HEK293 (cell line): ENCODE measurements around the gene GRM2.
A peak's percentile ranks its signal among the peaks of the same experiment; 100 is the strongest.

Experiments
- CTCF ChIA-PET: fragments of 350-600 bp; formaldehyde crosslinking; extraction: SDS; loops from one replicate; lab custom pipeline; 2021; ENCODE audit warnings: antibody characterized with exemption; lab: Yijun Ruan, JAX
- POLR2A ChIA-PET: fragments of 300-600 bp; formaldehyde crosslinking; extraction: SDS; loops from one replicate; lab custom pipeline; 2020; ENCODE audit warnings: antibody characterized with exemption, inconsistent platforms; lab: Yijun Ruan, JAX
- H3K27ac ChIP-seq: fragments of 200-500 bp; sonication (Bioruptor generic); 2 replicates; pipeline ENCODE4 v1.5.1; 2014; ENCODE audit warnings: low read depth, low read length, control low read depth, inconsistent platforms; ENCODE audit errors: extremely low read depth
- H3K36me3 ChIP-seq, 2 experiments: fragments of 200-500 bp in 1 of 2; sonication (Bioruptor generic) in 1 of 2; 1 replicate in 1 of 2; 2 replicates in 1 of 2; pipeline ENCODE4 v1.5.1; 2014 to 2017; ENCODE audit warnings: inconsistent platforms in 2 of 2, low read length in 2 of 2; ENCODE audit not compliant: control insufficient read depth in 2 of 2, insufficient read depth in 1 of 2
- H3K4me1 ChIP-seq: fragments of 200-500 bp; sonication (Bioruptor generic); 2 replicates; pipeline ENCODE4 v1.5.1; 2014; ENCODE audit warnings: mild to moderate bottlenecking, low read length, inconsistent platforms; ENCODE audit not compliant: control insufficient read depth, insufficient read depth
- H3K4me3 ChIP-seq: 2 replicates; pipeline ENCODE4 v1.5.1; 2011; ENCODE audit warnings: low read depth, mild to moderate bottlenecking, control low read depth, low read length, moderate library complexity
- H3K9me3 ChIP-seq: fragments of 200-500 bp; sonication (Bioruptor generic); 2 replicates; pipeline ENCODE4 v1.5.1; 2014; ENCODE audit warnings: low read depth, low read length, inconsistent platforms; ENCODE audit not compliant: control insufficient read depth, insufficient read depth
- BCL11A ChIP-seq: fragments of 450-650 bp; formaldehyde crosslinking; IDR thresholded peaks from 2 replicates; pipeline ENCODE4 v1.5.1; 2016; ENCODE audit warnings: low read depth, missing biosample characterization, missing genetic modification characterization
- GLI2 ChIP-seq: fragments of 450-650 bp; formaldehyde crosslinking; IDR thresholded peaks from 2 replicates; pipeline ENCODE4; 2017; ENCODE audit warnings: missing biosample characterization, missing genetic modification characterization, low read depth, borderline replicate concordance
- SCRT1 ChIP-seq: fragments of 450-650 bp; formaldehyde crosslinking; IDR thresholded peaks from 2 replicates; pipeline ENCODE4 v1.5.1; 2016; ENCODE audit warnings: missing biosample characterization, missing genetic modification characterization, borderline replicate concordance
- SCRT2 ChIP-seq: fragments of 450-650 bp; formaldehyde crosslinking; IDR thresholded peaks from 2 replicates; pipeline ENCODE4 v1.5.1; 2016; ENCODE audit warnings: missing biosample characterization, missing genetic modification characterization
- SP2 ChIP-seq: fragments of 450-650 bp; formaldehyde crosslinking; IDR thresholded peaks from 2 replicates; pipeline ENCODE4 v1.5.1; 2016; ENCODE audit warnings: missing biosample characterization, missing genetic modification characterization
- ZBTB1 ChIP-seq: fragments of 450-650 bp; formaldehyde crosslinking; IDR thresholded peaks from 2 replicates; pipeline ENCODE4 v1.5.1; 2016; ENCODE audit warnings: missing biosample characterization, missing genetic modification characterization
- ZFP3 ChIP-seq: fragments of 450-650 bp; formaldehyde crosslinking; IDR thresholded peaks from 2 replicates; pipeline ENCODE4 v1.5.1; 2016; ENCODE audit warnings: low read depth, missing biosample characterization, missing genetic modification characterization
- ZFP41 ChIP-seq: fragments of 450-650 bp; formaldehyde crosslinking; IDR thresholded peaks from 2 replicates; pipeline ENCODE4 v1.5.1; 2016; ENCODE audit warnings: missing biosample characterization, missing genetic modification characterization, borderline replicate concordance
- ZNF121 ChIP-seq: fragments of 450-650 bp; formaldehyde crosslinking; IDR thresholded peaks from 2 replicates; pipeline ENCODE4 v1.5.1; 2016; ENCODE audit warnings: missing biosample characterization, missing genetic modification characterization
- ZNF148 ChIP-seq: fragments of 450-650 bp; formaldehyde crosslinking; IDR thresholded peaks from 2 replicates; pipeline ENCODE4 v1.5.0; 2017; ENCODE audit warnings: missing biosample characterization, missing genetic modification characterization, borderline replicate concordance
- ZNF266 ChIP-seq: fragments of 450-650 bp; formaldehyde crosslinking; IDR thresholded peaks from 2 replicates; pipeline ENCODE4 v1.5.1; 2016; ENCODE audit warnings: missing biosample characterization, missing genetic modification characterization, low read depth
- ZNF274 ChIP-seq, 2 experiments: fragments of 200-500 bp in 1 of 2; fragments of 450-650 bp in 1 of 2; sonication (Bioruptor generic) in 1 of 2; formaldehyde crosslinking in 1 of 2; IDR thresholded peaks; 2 replicates each; pipeline versions ENCODE4 v1.5.1 to v1.6.1; 2014 to 2016; ENCODE audit warnings: borderline replicate concordance in 1 of 2, inconsistent platforms in 1 of 2, low read length in 1 of 2, missing biosample characterization in 1 of 2, missing genetic modification characterization in 1 of 2
- ZNF416 ChIP-seq: fragments of 450-650 bp; formaldehyde crosslinking; IDR thresholded peaks from 2 replicates; pipeline ENCODE4 v1.5.1; 2016; ENCODE audit warnings: missing biosample characterization, missing genetic modification characterization
- ZNF423 ChIP-seq: fragments of 450-650 bp; formaldehyde crosslinking; IDR thresholded peaks from 2 replicates; pipeline ENCODE4 v1.5.1; 2016; ENCODE audit warnings: missing biosample characterization, missing genetic modification characterization
- ZNF510 ChIP-seq: fragments of 450-650 bp; formaldehyde crosslinking; IDR thresholded peaks from 2 replicates; pipeline ENCODE4 v1.5.1; 2018; ENCODE audit warnings: mild to moderate bottlenecking, missing genetic modification characterization, missing biosample characterization; ENCODE audit not compliant: insufficient replicate concordance
- ZNF514 ChIP-seq: fragments of 450-650 bp; formaldehyde crosslinking; IDR thresholded peaks from 2 replicates; pipeline ENCODE4 v1.5.1; 2016; ENCODE audit warnings: missing biosample characterization, missing genetic modification characterization
- ZNF529 ChIP-seq: fragments of 450-650 bp; formaldehyde crosslinking; IDR thresholded peaks from 2 replicates; pipeline ENCODE4 v1.5.1; 2017; ENCODE audit warnings: missing genetic modification characterization, missing biosample characterization; ENCODE audit not compliant: insufficient replicate concordance
- ZNF585B ChIP-seq: fragments of 450-650 bp; formaldehyde crosslinking; IDR thresholded peaks from 2 replicates; pipeline ENCODE4 v1.5.1; 2016; ENCODE audit warnings: missing biosample characterization, missing genetic modification characterization
- ZNF624 ChIP-seq: fragments of 450-650 bp; formaldehyde crosslinking; IDR thresholded peaks from 2 replicates; pipeline ENCODE4 v1.5.1; 2017; ENCODE audit warnings: missing biosample characterization, missing genetic modification characterization
- ZNF76 ChIP-seq: fragments of 450-650 bp; formaldehyde crosslinking; IDR thresholded peaks from 2 replicates; pipeline ENCODE4; 2016; ENCODE audit warnings: low read depth, missing biosample characterization, missing genetic modification characterization, borderline replicate concordance
- ZNF843 ChIP-seq: fragments of 450-650 bp; formaldehyde crosslinking; IDR thresholded peaks from 2 replicates; pipeline ENCODE4 v1.5.1; 2016; ENCODE audit warnings: missing biosample characterization, missing genetic modification characterization
- TF ChIP-seq, protein P1 (sequence below): fragments of 450-650 bp; formaldehyde crosslinking; IDR thresholded peaks from 2 replicates; pipeline ENCODE4 v1.5.1; 2017; ENCODE audit warnings: missing biosample characterization, missing genetic modification characterization
- TF ChIP-seq, protein P2 (sequence below): IDR thresholded peaks from 2 replicates; pipeline ENCODE4 v1.6.1; 2011; ENCODE audit warnings: mild to moderate bottlenecking, low read depth, low read length, borderline replicate concordance

Gene GRM2

DNA sequence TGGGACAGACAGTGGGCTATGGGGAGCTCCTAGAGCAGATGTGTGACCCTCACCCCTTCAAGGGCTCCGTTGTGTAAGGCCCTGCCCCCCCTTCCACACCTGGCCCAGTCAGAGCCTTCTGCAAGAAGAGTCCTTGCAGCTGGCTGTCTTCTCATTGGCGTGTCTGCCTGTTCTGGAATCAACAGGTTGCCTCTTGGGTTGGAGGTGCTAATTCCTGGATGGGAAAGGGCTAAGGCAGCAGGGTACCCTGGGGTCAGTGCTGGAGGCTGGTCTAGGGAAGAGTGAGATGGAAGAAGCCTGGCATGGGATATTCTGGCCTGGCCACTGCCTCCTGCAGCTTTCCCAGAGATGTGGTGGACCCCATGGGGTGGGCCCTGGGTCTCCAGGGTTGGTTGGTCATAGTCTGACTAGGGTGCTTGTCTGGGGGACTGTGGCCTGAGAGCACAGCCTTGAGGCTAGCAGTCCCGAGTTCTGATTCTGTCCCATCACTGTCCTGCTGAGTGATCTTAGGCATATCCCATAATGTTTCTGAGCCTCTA, 30.7 kb upstream of the GRM2 start:
- H3K36me3 ChIP-seq, result peaks cover 0 to 72% of the 10 kb centered on the region in 2 experiments; a peak in 1 of 3 replicates
- no peak overlapping the region for H3K4me3 ChIP-seq
- POLR2A ChIA-PET, result no interaction called here
- no peak overlapping the region for H3K27ac ChIP-seq
- TF ChIP-seq SCRT2 (tag by site-specific recombination) (peak; percentile 80), SCRT1 (peak; percentile 74; the same call in 1 of the 2 replicates), ZNF529 (tag by site-specific recombination) (no peak)
- no peaks in the 10 kb centered on the region for H3K4me1 ChIP-seq
- CTCF ChIA-PET, result no interaction called here
- no peaks in the 10 kb centered on the region for H3K9me3 ChIP-seq

DNA sequence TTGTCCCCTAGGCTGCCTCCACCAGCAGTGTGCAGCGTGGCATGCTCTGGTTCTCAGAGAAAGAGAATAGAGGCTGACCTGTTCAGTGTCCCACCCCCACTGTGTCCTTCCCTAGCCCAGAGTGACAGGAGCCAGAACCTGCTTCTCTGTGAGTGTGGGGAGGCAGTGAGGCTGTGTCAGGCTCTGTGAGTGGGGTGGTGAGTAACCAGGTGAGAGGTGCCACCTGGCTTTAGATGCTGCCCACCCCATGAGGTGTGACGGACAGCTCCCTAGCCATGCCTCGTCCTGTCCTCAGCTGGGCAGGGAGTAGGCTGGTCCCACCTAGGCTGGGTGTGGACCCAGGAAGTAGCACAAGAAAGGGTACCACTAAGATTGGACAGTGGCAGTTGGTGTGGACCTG, 29.5 kb upstream of the GRM2 start:
- Histone ChIP-seq H3K36me3 (peaks cover 0 to 81% of the 10 kb centered on the region in 2 experiments; a peak in 1 of 3 replicates), H3K27ac (no peak overlapping the region), H3K4me1 (no peaks in the 10 kb centered on the region), H3K4me3 (no peak overlapping the region), H3K9me3 (no peaks in the 10 kb centered on the region)
- ChIA-PET POLR2A (no interaction called here), CTCF (no interaction called here)
- TF ChIP-seq BCL11A (tag by site-specific recombination) (no peak), ZNF514 (no peak), ZNF274 (IDR thresholded peaks at IDR 0.05; ENCODE audit: low read length) (no peak), ZNF274 (tag by site-specific recombination; IDR thresholded peaks at IDR 0.05; ENCODE audit: borderline replicate concordance) (no peak), ZNF76 (tag by site-specific recombination) (no peak), GLI2 (tag by site-specific recombination) (no peak), ZNF585B (tag by site-specific recombination) (no peak), ZNF148 (no peak), ZFP41 (no peak), ZNF843 (no peak), ZBTB1 (tag by site-specific recombination) (no peak), ZNF266 (no peak), SP2 (tag by site-specific recombination) (no peak), ZNF423 (tag by site-specific recombination) (no peak), ZNF416 (tag by site-specific recombination) (no peak), ZNF510 (no peak), ZNF624 (tag by site-specific recombination) (no peak), ZNF121 (tag by site-specific recombination) (no peak), ZFP3 (tag by site-specific recombination) (no peak)
- TF ChIP-seq, protein P1, sequence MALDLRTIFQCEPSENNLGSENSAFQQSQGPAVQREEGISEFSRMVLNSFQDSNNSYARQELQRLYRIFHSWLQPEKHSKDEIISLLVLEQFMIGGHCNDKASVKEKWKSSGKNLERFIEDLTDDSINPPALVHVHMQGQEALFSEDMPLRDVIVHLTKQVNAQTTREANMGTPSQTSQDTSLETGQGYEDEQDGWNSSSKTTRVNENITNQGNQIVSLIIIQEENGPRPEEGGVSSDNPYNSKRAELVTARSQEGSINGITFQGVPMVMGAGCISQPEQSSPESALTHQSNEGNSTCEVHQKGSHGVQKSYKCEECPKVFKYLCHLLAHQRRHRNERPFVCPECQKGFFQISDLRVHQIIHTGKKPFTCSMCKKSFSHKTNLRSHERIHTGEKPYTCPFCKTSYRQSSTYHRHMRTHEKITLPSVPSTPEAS (tag by site-specific recombination), result no peak
- TF ChIP-seq, protein P2, sequence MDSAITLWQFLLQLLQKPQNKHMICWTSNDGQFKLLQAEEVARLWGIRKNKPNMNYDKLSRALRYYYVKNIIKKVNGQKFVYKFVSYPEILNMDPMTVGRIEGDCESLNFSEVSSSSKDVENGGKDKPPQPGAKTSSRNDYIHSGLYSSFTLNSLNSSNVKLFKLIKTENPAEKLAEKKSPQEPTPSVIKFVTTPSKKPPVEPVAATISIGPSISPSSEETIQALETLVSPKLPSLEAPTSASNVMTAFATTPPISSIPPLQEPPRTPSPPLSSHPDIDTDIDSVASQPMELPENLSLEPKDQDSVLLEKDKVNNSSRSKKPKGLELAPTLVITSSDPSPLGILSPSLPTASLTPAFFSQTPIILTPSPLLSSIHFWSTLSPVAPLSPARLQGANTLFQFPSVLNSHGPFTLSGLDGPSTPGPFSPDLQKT, result no peak
